ENCODE data around the gene ADCY3. TPM values are rescaled to one million over a fixed set of nuclear protein-coding genes. Genes with fewer than 3 reads are reported as not detected.

The ADCY3 gene
- total and polyA plus RNA-seq, 4 donors = 7.6 to 144 (median 80.0) TPM

Other genes starting within 250 kb of the ADCY3 start
- gene PTRHD1, start 126.8 kb downstream of the ADCY3 start, total RNA-seq = 10 to 100 TPM in 1 of 2 donors, 1 to 10 TPM in 1; 8.5 to 16.9 TPM
- gene PTRHD1, start 126.8 kb downstream of the ADCY3 start, polyA plus RNA-seq = 10 to 100 TPM; 17.7 to 19.2 TPM
- 1 to 10 TPM; 3.6 to 4.0 TPM for gene CENPO, start 126.8 kb downstream of the ADCY3 start, total RNA-seq
- 1 to 10 TPM; 2.0 to 2.3 TPM for gene CENPO, start 126.8 kb downstream of the ADCY3 start, polyA plus RNA-seq
- gene DNAJC27, start 51.7 kb upstream of the ADCY3 start, total RNA-seq = 1 to 10 TPM; 6.7 to 7.3 TPM
- 1 to 10 TPM in 1 of 2 donors, under 1 TPM in 1; 0.75 to 2.5 TPM for gene DNAJC27, start 51.7 kb upstream of the ADCY3 start, polyA plus RNA-seq
- gene EFR3B, start 121.8 kb upstream of the ADCY3 start, total RNA-seq = 1 to 10 TPM; 1.3 TPM
- gene EFR3B, start 121.8 kb upstream of the ADCY3 start, polyA plus RNA-seq = under 1 TPM; 0.36 to 0.50 TPM
- 1 to 10 TPM; 1.2 to 1.4 TPM for gene POMC, start 248.3 kb upstream of the ADCY3 start, total RNA-seq
- gene POMC, start 248.3 kb upstream of the ADCY3 start, polyA plus RNA-seq = 1 to 10 TPM in 1 of 2 donors, under 1 TPM in 1; 0.38 to 4.5 TPM

Data from aorta (tissue), 4 donors.